Mucosa of stomach (tissue), 1 donor: Measurements from ENCODE around the gene DCUN1D2.
A peak's percentile ranks its signal among the peaks of the same experiment; 100 is the strongest.

Experiments
- H3K27me3 ChIP-seq: one replicate; pipeline ENCODE4 v1.7.0; 2013; ENCODE audit warnings: mild to moderate bottlenecking, low read length; ENCODE audit not compliant: control insufficient read depth, insufficient read depth
- H3K36me3 ChIP-seq: one replicate; pipeline ENCODE4 v1.7.0; 2013; ENCODE audit warnings: low read length; ENCODE audit not compliant: control insufficient read depth, insufficient read depth
- H3K4me1 ChIP-seq: one replicate; pipeline ENCODE4 v1.7.0; 2013; ENCODE audit warnings: mild to moderate bottlenecking, low read length; ENCODE audit not compliant: control insufficient read depth, insufficient read depth
- H3K4me3 ChIP-seq: one replicate; pipeline ENCODE4 v1.7.0; 2013; ENCODE audit warnings: low read length
- H3K9ac ChIP-seq: one replicate; pipeline ENCODE4 v1.7.0; 2013; ENCODE audit warnings: mild to moderate bottlenecking, low read length, moderate library complexity
- H3K9me3 ChIP-seq: one replicate; pipeline ENCODE4 v1.7.0; 2013; ENCODE audit warnings: mild to moderate bottlenecking, low read length, moderate library complexity; ENCODE audit not compliant: control insufficient read depth
- donor health status: Pancreatic carcinoma.

Gene DCUN1D2

GRCh38 chr13:113420833-113421600 lies 69.5 kb downstream of the DCUN1D2 start:
- Histone ChIP-seq H3K27me3 (peaks cover 6% of the 10 kb centered on the region), H3K9ac (no peak overlapping the region), H3K4me1 (peaks cover 14% of the 10 kb centered on the region), H3K9me3 (no peaks in the 10 kb centered on the region), H3K36me3 (no peaks in the 10 kb centered on the region), H3K4me3 (no peak overlapping the region)

- H3K9me3 ChIP-seq: no peaks in the 10 kb centered on the region
- H3K4me3 ChIP-seq: peak overlapping the region; percentile 1
- no peaks in the 10 kb centered on the region for H3K36me3 ChIP-seq
- peaks cover 6% of the 10 kb centered on the region for H3K27me3 ChIP-seq
- H3K4me1 ChIP-seq: peaks cover 14% of the 10 kb centered on the region
- no peak overlapping the region for H3K9ac ChIP-seq
Observed at GRCh38 chr13:113420232-113420631, 70.3 kb downstream of the DCUN1D2 start.

GRCh38 chr13:113419531-113420193 lies 70.8 kb downstream of the DCUN1D2 start:
- Histone ChIP-seq H3K9me3 (no peaks in the 10 kb centered on the region), H3K4me3 (no peak overlapping the region), H3K9ac (no peak overlapping the region), H3K4me1 (peaks cover 14% of the 10 kb centered on the region), H3K27me3 (peaks cover 6% of the 10 kb centered on the region), H3K36me3 (no peaks in the 10 kb centered on the region)

GRCh38 chr13:113418722-113419049 lies 71.8 kb downstream of the DCUN1D2 start:
- Histone ChIP-seq H3K36me3 (no peaks in the 10 kb centered on the region), H3K9me3 (no peaks in the 10 kb centered on the region), H3K4me1 (peaks cover 18% of the 10 kb centered on the region), H3K27me3 (peaks cover 6% of the 10 kb centered on the region), H3K4me3 (no peak overlapping the region), H3K9ac (no peak overlapping the region)

GRCh38 chr13:113417836-113418721 lies 72.4 kb downstream of the DCUN1D2 start:
- Histone ChIP-seq H3K9me3 (no peaks in the 10 kb centered on the region), H3K27me3 (peaks cover 6% of the 10 kb centered on the region), H3K36me3 (no peaks in the 10 kb centered on the region), H3K4me3 (no peak overlapping the region), H3K9ac (no peak overlapping the region), H3K4me1 (peaks cover 16% of the 10 kb centered on the region)

- Histone ChIP-seq H3K4me3 (no peak overlapping the region), H3K4me1 (peaks cover 16% of the 10 kb centered on the region), H3K9ac (no peak overlapping the region), H3K36me3 (no peaks in the 10 kb centered on the region), H3K27me3 (peaks cover 6% of the 10 kb centered on the region), H3K9me3 (no peaks in the 10 kb centered on the region)
Observed at GRCh38 chr13:113417008-113417751, 73.3 kb downstream of the DCUN1D2 start.

- Histone ChIP-seq H3K4me3 (no peak overlapping the region), H3K27me3 (peaks cover 6% of the 10 kb centered on the region), H3K9me3 (no peaks in the 10 kb centered on the region), H3K9ac (no peak overlapping the region), H3K4me1 (peaks cover 15% of the 10 kb centered on the region), H3K36me3 (no peaks in the 10 kb centered on the region)
Observed at GRCh38 chr13:113415825-113416224, 74.7 kb downstream of the DCUN1D2 start.

- Histone ChIP-seq H3K9ac (no peak overlapping the region), H3K9me3 (no peaks in the 10 kb centered on the region), H3K4me3 (no peak overlapping the region), H3K36me3 (no peaks in the 10 kb centered on the region), H3K4me1 (peaks cover 11% of the 10 kb centered on the region), H3K27me3 (peaks cover 6% of the 10 kb centered on the region)
Observed at GRCh38 chr13:113415032-113415431, 75.5 kb downstream of the DCUN1D2 start.

GRCh38 chr13:113414335-113414734 lies 76.2 kb downstream of the DCUN1D2 start:
- Histone ChIP-seq H3K4me3 (no peak overlapping the region), H3K36me3 (no peaks in the 10 kb centered on the region), H3K9me3 (no peaks in the 10 kb centered on the region), H3K9ac (no peak overlapping the region), H3K27me3 (peaks cover 6% of the 10 kb centered on the region), H3K4me1 (peaks cover 14% of the 10 kb centered on the region)

GRCh38 chr13:113413898-113414282 lies 76.6 kb downstream of the DCUN1D2 start:
- Histone ChIP-seq H3K4me3 (no peak overlapping the region), H3K27me3 (peaks cover 6% of the 10 kb centered on the region), H3K4me1 (peaks cover 14% of the 10 kb centered on the region), H3K9ac (no peak overlapping the region), H3K36me3 (no peaks in the 10 kb centered on the region), H3K9me3 (no peaks in the 10 kb centered on the region)

GRCh38 chr13:113413178-113413897 lies 77.2 kb downstream of the DCUN1D2 start:
- Histone ChIP-seq H3K4me1 (peaks cover 14% of the 10 kb centered on the region), H3K36me3 (no peaks in the 10 kb centered on the region), H3K27me3 (peaks cover 6% of the 10 kb centered on the region), H3K4me3 (no peak overlapping the region), H3K9me3 (no peaks in the 10 kb centered on the region), H3K9ac (no peak overlapping the region)
